ENCODE measurements around the gene DDR1.
A peak's percentile ranks its signal among the peaks of the same experiment; 100 is the strongest.
"Not testable (repeated sequence)": the region's sequence is repeated elsewhere in the genome, so short reads cannot be mapped to it uniquely, and the experiment has no call there.

Gene DDR1

GRCh38 chr6:30869241-30869749 is 15.0 kb upstream of the DDR1 start:
- H3K4me3 ChIP-seq (ENCODE audit: low read depth in 1 of 5, low read length in 5 of 5); H3K4me1 ChIP-seq (ENCODE audit: control insufficient read depth in 5 of 5, insufficient read depth in 5 of 5, low read length in 5 of 5); H3K27me3 ChIP-seq (ENCODE audit: control insufficient read depth in 5 of 5, insufficient read depth in 4 of 5, low read length in 5 of 5); H3K27ac ChIP-seq (ENCODE audit: low read depth, low read length); H3K9ac ChIP-seq (ENCODE audit: low read length in 5 of 5); H3K36me3 ChIP-seq (ENCODE audit: control insufficient read depth in 5 of 5, insufficient read depth in 5 of 5, low read length in 5 of 5): not testable (repeated sequence)
- peaks cover 0 to 20% (median 6%) of the 10 kb centered on the region in 5 donors for H3K9me3 ChIP-seq (ENCODE audit: control insufficient read depth in 5 of 5, low read length in 5 of 5)

GRCh38 chr6:30870546-30870945 is 13.8 kb upstream of the DDR1 start:
- H3K27ac ChIP-seq (ENCODE audit: low read depth, low read length): no peak overlapping the region
- H3K9me3 ChIP-seq (ENCODE audit: control insufficient read depth in 5 of 5, low read length in 5 of 5): peaks cover 0 to 20% (median 6%) of the 10 kb centered on the region in 5 donors
- H3K4me3 ChIP-seq (ENCODE audit: low read depth in 1 of 5, low read length in 5 of 5): no peak overlapping the region
- no peaks in the 10 kb centered on the region for H3K27me3 ChIP-seq (ENCODE audit: control insufficient read depth in 5 of 5, insufficient read depth in 4 of 5, low read length in 5 of 5)
- H3K9ac ChIP-seq (ENCODE audit: low read length in 5 of 5): no peak overlapping the region
- H3K36me3 ChIP-seq (ENCODE audit: control insufficient read depth in 5 of 5, insufficient read depth in 5 of 5, low read length in 5 of 5): no peaks in the 10 kb centered on the region
- H3K4me1 ChIP-seq (ENCODE audit: control insufficient read depth in 5 of 5, insufficient read depth in 5 of 5, low read length in 5 of 5): no peaks in the 10 kb centered on the region

GRCh38 chr6:30871592-30872183 is 12.6 kb upstream of the DDR1 start:
- H3K27me3 ChIP-seq (ENCODE audit: control insufficient read depth in 5 of 5, insufficient read depth in 4 of 5, low read length in 5 of 5): no peaks in the 10 kb centered on the region
- peaks cover 0 to 6% (median 4%) of the 10 kb centered on the region in 5 donors for H3K4me1 ChIP-seq (ENCODE audit: control insufficient read depth in 5 of 5, insufficient read depth in 5 of 5, low read length in 5 of 5)

GRCh38 chr6:30873137-30873640 is 11.1 kb upstream of the DDR1 start:
- no peaks in the 10 kb centered on the region for H3K27me3 ChIP-seq (ENCODE audit: control insufficient read depth in 5 of 5, insufficient read depth in 4 of 5, low read length in 5 of 5)
- H3K9ac ChIP-seq (ENCODE audit: low read length in 5 of 5): no peak overlapping the region
- H3K4me3 ChIP-seq (ENCODE audit: low read depth in 1 of 5, low read length in 5 of 5): no peak overlapping the region
- no peaks in the 10 kb centered on the region for H3K36me3 ChIP-seq (ENCODE audit: control insufficient read depth in 5 of 5, insufficient read depth in 5 of 5, low read length in 5 of 5)
- peaks cover 0 to 16% (median 6%) of the 10 kb centered on the region in 5 donors for H3K9me3 ChIP-seq (ENCODE audit: control insufficient read depth in 5 of 5, low read length in 5 of 5)
- H3K4me1 ChIP-seq (ENCODE audit: control insufficient read depth in 5 of 5, insufficient read depth in 5 of 5, low read length in 5 of 5): peaks cover 0 to 17% (median 14%) of the 10 kb centered on the region in 5 donors
- no peak overlapping the region for H3K27ac ChIP-seq (ENCODE audit: low read depth, low read length)

More at GRCh38 chr6:30871592-30872183, 12.6 kb upstream of the DDR1 start:
- Histone ChIP-seq H3K9me3 (ENCODE audit: control insufficient read depth in 5 of 5, low read length in 5 of 5) (peaks cover 0 to 20% (median 6%) of the 10 kb centered on the region in 5 donors), H3K9ac (ENCODE audit: low read length in 5 of 5) (no peak overlapping the region), H3K27ac (ENCODE audit: low read depth, low read length) (no peak overlapping the region), H3K36me3 (ENCODE audit: control insufficient read depth in 5 of 5, insufficient read depth in 5 of 5, low read length in 5 of 5) (no peaks in the 10 kb centered on the region), H3K4me3 (ENCODE audit: low read depth in 1 of 5, low read length in 5 of 5) (no peak overlapping the region)

- not testable (repeated sequence) for H3K27ac ChIP-seq (ENCODE audit: low read depth, low read length); H3K36me3 ChIP-seq (ENCODE audit: control insufficient read depth in 5 of 5, insufficient read depth in 5 of 5, low read length in 5 of 5); H3K9ac ChIP-seq (ENCODE audit: low read length in 5 of 5); H3K4me3 ChIP-seq (ENCODE audit: low read depth in 1 of 5, low read length in 5 of 5); H3K27me3 ChIP-seq (ENCODE audit: control insufficient read depth in 5 of 5, insufficient read depth in 4 of 5, low read length in 5 of 5)
- Histone ChIP-seq H3K9me3 (ENCODE audit: control insufficient read depth in 5 of 5, low read length in 5 of 5) (peaks cover 0 to 16% (median 6%) of the 10 kb centered on the region in 5 donors), H3K4me1 (ENCODE audit: control insufficient read depth in 5 of 5, insufficient read depth in 5 of 5, low read length in 5 of 5) (peaks cover 3 to 23% (median 14%) of the 10 kb centered on the region in 5 donors)
These were observed 10.5 kb upstream of the DDR1 start for GRCh38 chr6:30873795-30874194.

GRCh38 chr6:30875244-30876038 is 8.9 kb upstream of the DDR1 start:
- H3K27ac ChIP-seq (ENCODE audit: low read depth, low read length): no peak overlapping the region
- no peak overlapping the region for H3K9ac ChIP-seq (ENCODE audit: low read length in 5 of 5)
- H3K4me3 ChIP-seq (ENCODE audit: low read depth in 1 of 5, low read length in 5 of 5): no peak overlapping the region
- no peaks in the 10 kb centered on the region for H3K27me3 ChIP-seq (ENCODE audit: control insufficient read depth in 5 of 5, insufficient read depth in 4 of 5, low read length in 5 of 5)
- peaks cover 0 to 10% (median 0%) of the 10 kb centered on the region in 5 donors for H3K9me3 ChIP-seq (ENCODE audit: control insufficient read depth in 5 of 5, low read length in 5 of 5)
- H3K36me3 ChIP-seq (ENCODE audit: control insufficient read depth in 5 of 5, insufficient read depth in 5 of 5, low read length in 5 of 5): no peaks in the 10 kb centered on the region
- peaks cover 3 to 24% (median 14%) of the 10 kb centered on the region in 5 donors for H3K4me1 ChIP-seq (ENCODE audit: control insufficient read depth in 5 of 5, insufficient read depth in 5 of 5, low read length in 5 of 5)

GRCh38 chr6:30876039-30876730 is 8.1 kb upstream of the DDR1 start:
- no peak overlapping the region for H3K27ac ChIP-seq (ENCODE audit: low read depth, low read length)

GRCh38 chr6:30877419-30878262 is 6.7 kb upstream of the DDR1 start:
- peaks cover 0 to 3% (median 0%) of the 10 kb centered on the region in 5 donors for H3K9me3 ChIP-seq (ENCODE audit: control insufficient read depth in 5 of 5, low read length in 5 of 5)
- H3K36me3 ChIP-seq (ENCODE audit: control insufficient read depth in 5 of 5, insufficient read depth in 5 of 5, low read length in 5 of 5): no peaks in the 10 kb centered on the region
- H3K27ac ChIP-seq (ENCODE audit: low read depth, low read length): peak overlapping the region; percentile 79
- peaks cover 5 to 31% (median 21%) of the 10 kb centered on the region in 5 donors for H3K4me1 ChIP-seq (ENCODE audit: control insufficient read depth in 5 of 5, insufficient read depth in 5 of 5, low read length in 5 of 5)
- H3K4me3 ChIP-seq (ENCODE audit: low read depth in 1 of 5, low read length in 5 of 5): peak overlapping the region; percentile 54 to 68 (median 62)
- peak overlapping the region; percentile 31 to 71 (median 68) for H3K9ac ChIP-seq (ENCODE audit: low read length in 5 of 5)
- H3K27me3 ChIP-seq (ENCODE audit: control insufficient read depth in 5 of 5, insufficient read depth in 4 of 5, low read length in 5 of 5): no peaks in the 10 kb centered on the region

More at GRCh38 chr6:30876039-30876730, 8.1 kb upstream of the DDR1 start:
- H3K9me3 ChIP-seq (ENCODE audit: control insufficient read depth in 5 of 5, low read length in 5 of 5): peaks cover 0 to 6% (median 0%) of the 10 kb centered on the region in 5 donors
- no peaks in the 10 kb centered on the region for H3K27me3 ChIP-seq (ENCODE audit: control insufficient read depth in 5 of 5, insufficient read depth in 4 of 5, low read length in 5 of 5)
- no peak overlapping the region for H3K4me3 ChIP-seq (ENCODE audit: low read depth in 1 of 5, low read length in 5 of 5)
- peaks cover 3 to 24% (median 14%) of the 10 kb centered on the region in 5 donors for H3K4me1 ChIP-seq (ENCODE audit: control insufficient read depth in 5 of 5, insufficient read depth in 5 of 5, low read length in 5 of 5)
- no peaks in the 10 kb centered on the region for H3K36me3 ChIP-seq (ENCODE audit: control insufficient read depth in 5 of 5, insufficient read depth in 5 of 5, low read length in 5 of 5)
- no peak overlapping the region for H3K9ac ChIP-seq (ENCODE audit: low read length in 5 of 5)

- Histone ChIP-seq H3K4me3 (ENCODE audit: low read depth in 1 of 5, low read length in 5 of 5) (no peak overlapping the region), H3K36me3 (ENCODE audit: control insufficient read depth in 5 of 5, insufficient read depth in 5 of 5, low read length in 5 of 5) (no peaks in the 10 kb centered on the region), H3K27ac (ENCODE audit: low read depth, low read length) (no peak overlapping the region), H3K9me3 (ENCODE audit: control insufficient read depth in 5 of 5, low read length in 5 of 5) (no peaks in the 10 kb centered on the region), H3K9ac (ENCODE audit: low read length in 5 of 5) (no peak overlapping the region), H3K27me3 (ENCODE audit: control insufficient read depth in 5 of 5, insufficient read depth in 4 of 5, low read length in 5 of 5) (no peaks in the 10 kb centered on the region), H3K4me1 (ENCODE audit: control insufficient read depth in 5 of 5, insufficient read depth in 5 of 5, low read length in 5 of 5) (peaks cover 12 to 47% (median 34%) of the 10 kb centered on the region in 5 donors)
These were observed 4.5 kb upstream of the DDR1 start for GRCh38 chr6:30879684-30880427.
